HepG2 (cell line): ENCODE data around the gene GNAI2. TPM values are rescaled to one million over a fixed set of nuclear protein-coding genes. Genes with fewer than 3 reads are reported as not detected.

Experiments
- BHLHE40 ChIP-seq: IDR thresholded peaks from 2 replicates; pipeline ENCODE4 v1.6.1; 2011; ENCODE audit warnings: low read length, improper control_type of control experiment
- HDAC1 ChIP-seq: sonication (generic); formaldehyde crosslinking; IDR thresholded peaks from 2 replicates; pipeline ENCODE4 v1.5.1; 2020; ENCODE audit warnings: mild to moderate bottlenecking, missing genetic modification reagents
- HMGA1 ChIP-seq: sonication (generic); formaldehyde crosslinking; conservative IDR thresholded peaks from 2 replicates; pipeline ENCODE4 v1.4.0; 2020; ENCODE audit warnings: missing genetic modification reagents
- ISX ChIP-seq: sonication (generic); formaldehyde crosslinking; conservative IDR thresholded peaks from 2 replicates; pipeline ENCODE4 v1.5.0; 2020; ENCODE audit warnings: missing genetic modification reagents
- MZF1 ChIP-seq: sonication (generic); formaldehyde crosslinking; IDR thresholded peaks from 2 replicates; pipeline ENCODE4 v1.8.1; 2023; ENCODE audit warnings: mild to moderate bottlenecking, missing genetic modification reagents, borderline replicate concordance
- NRL ChIP-seq: sonication (generic); formaldehyde crosslinking; IDR thresholded peaks from 2 replicates; pipeline ENCODE4 v1.5.0; 2020; ENCODE audit warnings: missing genetic modification reagents, mild to moderate bottlenecking, moderate library complexity, borderline replicate concordance
- PAF1 ChIP-seq: IDR thresholded peaks from 2 replicates; pipeline ENCODE4 v1.6.1; 2016; ENCODE audit warnings: missing genetic modification reagents, missing compliant biosample characterization
- PATZ1 ChIP-seq: sonication (generic); formaldehyde crosslinking; IDR thresholded peaks from 2 replicates; pipeline ENCODE4 v1.4.0; 2020; ENCODE audit warnings: missing genetic modification reagents
- RFXAP ChIP-seq: sonication (generic); formaldehyde crosslinking; IDR thresholded peaks from 2 replicates; pipeline ENCODE4 v1.4.0; 2020; ENCODE audit warnings: missing genetic modification reagents, borderline replicate concordance
- SATB2 ChIP-seq: sonication (generic); formaldehyde crosslinking; IDR thresholded peaks from 2 replicates; pipeline ENCODE4 v1.5.0; 2020; ENCODE audit warnings: missing genetic modification reagents
- TCF12 ChIP-seq, 2 experiments: fragments of 450-650 bp in 1 of 2; sonication (generic) in 1 of 2; formaldehyde crosslinking in 1 of 2; IDR thresholded peaks; 2 replicates each; pipeline versions ENCODE4 v1.6.1 to v1.8.0; 2017 to 2022; ENCODE audit warnings: antibody characterized with exemption in 1 of 2, mild to moderate bottlenecking in 1 of 2, missing genetic modification reagents in 1 of 2, moderate library complexity in 1 of 2
- ZGPAT ChIP-seq: IDR thresholded peaks from 2 replicates; pipeline ENCODE4 v1.6.1; 2016; ENCODE audit warnings: mild to moderate bottlenecking
- ZNF142 ChIP-seq: sonication (generic); formaldehyde crosslinking; IDR thresholded peaks from 2 replicates; pipeline ENCODE4 v1.4.0; 2020; ENCODE audit warnings: missing genetic modification reagents
- ZNF292 ChIP-seq: sonication (generic); formaldehyde crosslinking; IDR thresholded peaks from 2 replicates; pipeline ENCODE4 v1.8.1; 2022; ENCODE audit warnings: mild to moderate bottlenecking, low read depth, missing genetic modification reagents, borderline replicate concordance
- ZNF543 ChIP-seq: sonication (generic); formaldehyde crosslinking; IDR thresholded peaks from 2 replicates; pipeline ENCODE4 v1.4.0; 2020; ENCODE audit warnings: mild to moderate bottlenecking, missing genetic modification reagents
- ZNF770 ChIP-seq: sonication (generic); formaldehyde crosslinking; IDR thresholded peaks from 2 replicates; pipeline ENCODE4 v1.5.0; 2020; ENCODE audit warnings: mild to moderate bottlenecking, missing genetic modification reagents
- ZNF792 ChIP-seq: IDR thresholded peaks from 2 replicates; pipeline ENCODE4 v1.6.1; 2016
- polyA plus RNA-seq, 8 experiments: library from polyadenylated mRNA; depleted of rRNA in 3 of 8; stranded (reverse) in 7 of 8; unstranded in 1 of 8; fragments of >200 nt; fragmentation: Illumina TruSeq in 4 of 8; extraction: Trizol in 4 of 8; gene quantifications; 2 replicates each; pipeline versions ENCODE4 v1.2.1 to v1.2.3, GENCODE V29; 2011 to 2016; ENCODE audit warnings: low read depth in 4 of 8, missing spikeins in 1 of 8, mixed read lengths in 1 of 8; ENCODE audit not compliant: insufficient read depth in 1 of 8
- total RNA-seq, 5 experiments: library from RNA; depleted of rRNA; stranded (reverse); fragments of >200 nt; fragmentation: Illumina TruSeq; extraction: Trizol; gene quantifications; 2 replicates each; pipeline ENCODE4 v1.2.3, GENCODE V29; 2016; ENCODE audit warnings: low read depth in 1 of 5

The GNAI2 gene
- total and polyA plus RNA-seq, 2 of the 13 experiments (the other 11 are each of a cell fraction or from before 2014, with no cell fraction given), result 51.1 to 66.2 TPM

GRCh38 chr3:50245831-50246516 lies 10.0 kb downstream of the GNAI2 start (continued):
- peak; percentile 56; the same call in 1 of the 2 replicates for TF ChIP-seq ZGPAT (CRISPR knock-in tag)
- no peak for TF ChIP-seq SATB2 (CRISPR knock-in tag)
- TF ChIP-seq PATZ1 (CRISPR knock-in tag), result peak; percentile 95
- TF ChIP-seq MZF1 (CRISPR knock-in tag), result no peak
- no peak for TF ChIP-seq PAF1 (CRISPR knock-in tag)
- peak; percentile 69; the same call in 1 of the 2 replicates for TF ChIP-seq HDAC1 (CRISPR knock-in tag)
- no peak for TF ChIP-seq ISX (CRISPR knock-in tag)
- 0 out of 2 replicates have a peak, but pooled peaks have one; percentile 67 for TF ChIP-seq RFXAP (CRISPR knock-in tag)
- peak; percentile 57; the same call in 1 of the 2 replicates for TF ChIP-seq ZNF792 (CRISPR knock-in tag)
- TF ChIP-seq ZNF292 (CRISPR knock-in tag), result no peak
- peak; percentile 47; the same call in 1 of the 2 replicates for TF ChIP-seq BHLHE40
- no peak for TF ChIP-seq ZNF142 (CRISPR knock-in tag)
- no peak for TF ChIP-seq ZNF543 (CRISPR knock-in tag)
- no peak for TF ChIP-seq HMGA1 (CRISPR knock-in tag)
- TF ChIP-seq NRL, result no peak
- TF ChIP-seq TCF12 (IDR thresholded peaks at IDR 0.05), result no peak
- 0 out of 2 replicates have a peak, but pooled peaks have one; percentile 60 for TF ChIP-seq TCF12 (CRISPR knock-in tag; IDR thresholded peaks at IDR 0.05)
- TF ChIP-seq ZNF770, result 0 out of 2 replicates have a peak, but pooled peaks have one; percentile 23
